Measurements from ENCODE around the gene CCDC91. TPM values are rescaled to one million over a fixed set of nuclear protein-coding genes. Genes with fewer than 3 reads are reported as not detected.

CCDC91 gene
- total RNA-seq, 1 experiment from 2014 or later = 15.7 TPM

DNA sequence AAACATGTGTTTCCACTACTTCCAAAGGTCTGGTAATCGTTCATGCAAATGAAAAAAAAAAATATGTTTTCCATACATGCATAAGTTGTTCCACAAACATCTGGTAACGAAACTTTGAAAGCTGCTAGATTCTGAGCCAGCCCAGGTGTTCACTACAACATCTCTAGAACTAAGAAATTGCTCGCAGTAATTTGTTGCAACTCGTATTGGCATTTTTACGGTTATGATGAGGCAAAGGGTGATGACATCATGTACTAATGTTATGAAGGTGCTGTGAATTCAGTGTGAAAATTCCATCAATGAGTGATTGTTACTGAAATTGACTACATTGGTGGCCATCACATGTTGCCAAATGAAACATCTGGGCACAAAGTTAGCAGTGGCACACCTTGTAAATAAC, 31.9 kb upstream of the CCDC91 start (continued):
- TF ChIP-seq, protein P1, sequence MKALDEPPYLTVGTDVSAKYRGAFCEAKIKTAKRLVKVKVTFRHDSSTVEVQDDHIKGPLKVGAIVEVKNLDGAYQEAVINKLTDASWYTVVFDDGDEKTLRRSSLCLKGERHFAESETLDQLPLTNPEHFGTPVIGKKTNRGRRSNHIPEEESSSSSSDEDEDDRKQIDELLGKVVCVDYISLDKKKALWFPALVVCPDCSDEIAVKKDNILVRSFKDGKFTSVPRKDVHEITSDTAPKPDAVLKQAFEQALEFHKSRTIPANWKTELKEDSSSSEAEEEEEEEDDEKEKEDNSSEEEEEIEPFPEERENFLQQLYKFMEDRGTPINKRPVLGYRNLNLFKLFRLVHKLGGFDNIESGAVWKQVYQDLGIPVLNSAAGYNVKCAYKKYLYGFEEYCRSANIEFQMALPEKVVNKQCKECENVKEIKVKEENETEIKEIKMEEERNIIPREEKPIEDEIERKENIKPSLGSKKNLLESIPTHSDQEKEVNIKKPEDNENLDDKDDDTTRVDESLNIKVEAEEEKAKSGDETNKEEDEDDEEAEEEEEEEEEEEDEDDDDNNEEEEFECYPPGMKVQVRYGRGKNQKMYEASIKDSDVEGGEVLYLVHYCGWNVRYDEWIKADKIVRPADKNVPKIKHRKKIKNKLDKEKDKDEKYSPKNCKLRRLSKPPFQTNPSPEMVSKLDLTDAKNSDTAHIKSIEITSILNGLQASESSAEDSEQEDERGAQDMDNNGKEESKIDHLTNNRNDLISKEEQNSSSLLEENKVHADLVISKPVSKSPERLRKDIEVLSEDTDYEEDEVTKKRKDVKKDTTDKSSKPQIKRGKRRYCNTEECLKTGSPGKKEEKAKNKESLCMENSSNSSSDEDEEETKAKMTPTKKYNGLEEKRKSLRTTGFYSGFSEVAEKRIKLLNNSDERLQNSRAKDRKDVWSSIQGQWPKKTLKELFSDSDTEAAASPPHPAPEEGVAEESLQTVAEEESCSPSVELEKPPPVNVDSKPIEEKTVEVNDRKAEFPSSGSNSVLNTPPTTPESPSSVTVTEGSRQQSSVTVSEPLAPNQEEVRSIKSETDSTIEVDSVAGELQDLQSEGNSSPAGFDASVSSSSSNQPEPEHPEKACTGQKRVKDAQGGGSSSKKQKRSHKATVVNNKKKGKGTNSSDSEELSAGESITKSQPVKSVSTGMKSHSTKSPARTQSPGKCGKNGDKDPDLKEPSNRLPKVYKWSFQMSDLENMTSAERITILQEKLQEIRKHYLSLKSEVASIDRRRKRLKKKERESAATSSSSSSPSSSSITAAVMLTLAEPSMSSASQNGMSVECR (CRISPR knock-in tag; IDR thresholded peaks at IDR 0.05; ENCODE audit: borderline replicate concordance) = no peak
- TF ChIP-seq TEAD1 (CRISPR knock-in tag; IDR thresholded peaks at IDR 0.05) (no peak), ZNF423 (CRISPR knock-in tag; IDR thresholded peaks at IDR 0.05) (no peak), NFATC4 (CRISPR knock-in tag; IDR thresholded peaks at IDR 0.05) (no peak), ZNF219 (CRISPR knock-in tag; IDR thresholded peaks at IDR 0.05; ENCODE audit: borderline replicate concordance) (no peak), GRHL2 (CRISPR knock-in tag; IDR thresholded peaks at IDR 0.05; ENCODE audit: insufficient replicate concordance, severe bottlenecking) (no peak), KAT7 (CRISPR knock-in tag; IDR thresholded peaks at IDR 0.05; ENCODE audit: borderline replicate concordance) (no peak), HMGA2 (CRISPR knock-in tag; IDR thresholded peaks at IDR 0.05) (no peak), MXD4 (CRISPR knock-in tag; IDR thresholded peaks at IDR 0.05; ENCODE audit: borderline replicate concordance) (no peak), ZNF121 (CRISPR knock-in tag; IDR thresholded peaks at IDR 0.05) (no peak)
- TF ChIP-seq, protein P2, sequence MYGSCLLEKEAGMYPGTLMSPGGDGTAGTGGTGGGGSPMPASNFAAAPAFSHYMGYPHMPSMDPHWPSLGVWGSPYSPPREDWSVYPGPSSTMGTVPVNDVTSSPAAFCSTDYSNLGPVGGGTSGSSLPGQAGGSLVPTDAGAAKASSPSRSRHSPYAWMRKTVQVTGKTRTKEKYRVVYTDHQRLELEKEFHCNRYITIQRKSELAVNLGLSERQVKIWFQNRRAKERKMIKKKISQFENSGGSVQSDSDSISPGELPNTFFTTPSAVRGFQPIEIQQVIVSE (CRISPR knock-in tag; IDR thresholded peaks at IDR 0.05; ENCODE audit: borderline replicate concordance) = no peak
- TF ChIP-seq, protein P3, sequence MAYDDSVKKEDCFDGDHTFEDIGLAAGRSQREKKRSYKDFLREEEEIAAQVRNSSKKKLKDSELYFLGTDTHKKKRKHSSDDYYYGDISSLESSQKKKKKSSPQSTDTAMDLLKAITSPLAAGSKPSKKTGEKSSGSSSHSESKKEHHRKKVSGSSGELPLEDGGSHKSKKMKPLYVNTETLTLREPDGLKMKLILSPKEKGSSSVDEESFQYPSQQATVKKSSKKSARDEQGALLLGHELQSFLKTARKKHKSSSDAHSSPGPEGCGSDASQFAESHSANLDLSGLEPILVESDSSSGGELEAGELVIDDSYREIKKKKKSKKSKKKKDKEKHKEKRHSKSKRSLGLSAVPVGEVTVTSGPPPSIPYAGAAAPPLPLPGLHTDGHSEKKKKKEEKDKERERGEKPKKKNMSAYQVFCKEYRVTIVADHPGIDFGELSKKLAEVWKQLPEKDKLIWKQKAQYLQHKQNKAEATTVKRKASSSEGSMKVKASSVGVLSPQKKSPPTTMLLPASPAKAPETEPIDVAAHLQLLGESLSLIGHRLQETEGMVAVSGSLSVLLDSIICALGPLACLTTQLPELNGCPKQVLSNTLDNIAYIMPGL (CRISPR knock-in tag; IDR thresholded peaks at IDR 0.05) = no peak
- TF ChIP-seq, protein P4, sequence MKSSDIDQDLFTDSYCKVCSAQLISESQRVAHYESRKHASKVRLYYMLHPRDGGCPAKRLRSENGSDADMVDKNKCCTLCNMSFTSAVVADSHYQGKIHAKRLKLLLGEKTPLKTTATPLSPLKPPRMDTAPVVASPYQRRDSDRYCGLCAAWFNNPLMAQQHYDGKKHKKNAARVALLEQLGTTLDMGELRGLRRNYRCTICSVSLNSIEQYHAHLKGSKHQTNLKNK (CRISPR knock-in tag; IDR thresholded peaks at IDR 0.05) = no peak
- TF ChIP-seq, protein P5, sequence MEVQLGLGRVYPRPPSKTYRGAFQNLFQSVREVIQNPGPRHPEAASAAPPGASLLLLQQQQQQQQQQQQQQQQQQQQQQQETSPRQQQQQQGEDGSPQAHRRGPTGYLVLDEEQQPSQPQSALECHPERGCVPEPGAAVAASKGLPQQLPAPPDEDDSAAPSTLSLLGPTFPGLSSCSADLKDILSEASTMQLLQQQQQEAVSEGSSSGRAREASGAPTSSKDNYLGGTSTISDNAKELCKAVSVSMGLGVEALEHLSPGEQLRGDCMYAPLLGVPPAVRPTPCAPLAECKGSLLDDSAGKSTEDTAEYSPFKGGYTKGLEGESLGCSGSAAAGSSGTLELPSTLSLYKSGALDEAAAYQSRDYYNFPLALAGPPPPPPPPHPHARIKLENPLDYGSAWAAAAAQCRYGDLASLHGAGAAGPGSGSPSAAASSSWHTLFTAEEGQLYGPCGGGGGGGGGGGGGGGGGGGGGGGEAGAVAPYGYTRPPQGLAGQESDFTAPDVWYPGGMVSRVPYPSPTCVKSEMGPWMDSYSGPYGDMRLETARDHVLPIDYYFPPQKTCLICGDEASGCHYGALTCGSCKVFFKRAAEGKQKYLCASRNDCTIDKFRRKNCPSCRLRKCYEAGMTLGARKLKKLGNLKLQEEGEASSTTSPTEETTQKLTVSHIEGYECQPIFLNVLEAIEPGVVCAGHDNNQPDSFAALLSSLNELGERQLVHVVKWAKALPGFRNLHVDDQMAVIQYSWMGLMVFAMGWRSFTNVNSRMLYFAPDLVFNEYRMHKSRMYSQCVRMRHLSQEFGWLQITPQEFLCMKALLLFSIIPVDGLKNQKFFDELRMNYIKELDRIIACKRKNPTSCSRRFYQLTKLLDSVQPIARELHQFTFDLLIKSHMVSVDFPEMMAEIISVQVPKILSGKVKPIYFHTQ (CRISPR knock-in tag; IDR thresholded peaks at IDR 0.05) = no peak

DNA sequence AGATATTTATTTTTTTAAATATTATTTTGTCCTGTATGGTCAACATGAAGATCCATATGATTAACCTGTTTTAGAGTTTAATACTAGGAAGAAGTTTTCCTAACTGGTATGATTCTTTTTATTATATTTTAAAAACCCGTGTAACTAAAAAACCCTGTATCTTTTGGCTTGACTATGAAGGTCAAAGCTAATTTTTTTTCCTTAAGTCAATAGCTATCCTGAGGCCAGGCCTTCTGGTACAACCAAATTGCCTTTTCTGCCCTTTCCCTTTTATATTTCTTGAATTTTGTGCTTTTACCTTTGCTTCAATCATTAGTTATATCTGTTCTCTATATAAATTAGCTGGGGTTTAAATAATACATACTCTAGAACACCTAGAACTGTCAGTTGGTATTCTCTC, 30.6 kb upstream of the CCDC91 start:
- POLR2A ChIA-PET = no interaction called here
- CTCF ChIA-PET = no interaction called here
- Mint-ChIP-seq H3K4me3 (no peak overlapping the region), H3K9me3 (no peaks in the 10 kb centered on the region), H3K36me3 (no peaks in the 10 kb centered on the region), H3K27me3 (ENCODE audit: low read depth) (no peaks in the 10 kb centered on the region), H3K27ac (no peak overlapping the region), H3K4me1 (peaks cover 7% of the 10 kb centered on the region; the same call in 1 of the 2 replicates)
- no peak for TF ChIP-seq ZNF671 (CRISPR knock-in tag; IDR thresholded peaks at IDR 0.05)
- TF ChIP-seq, protein P2 (CRISPR knock-in tag; IDR thresholded peaks at IDR 0.05; ENCODE audit: borderline replicate concordance) = no peak
- no peak for TF ChIP-seq KAT7 (CRISPR knock-in tag; IDR thresholded peaks at IDR 0.05; ENCODE audit: borderline replicate concordance)
- no peak for TF ChIP-seq NR1H2 (CRISPR knock-in tag; IDR thresholded peaks at IDR 0.05)
- TF ChIP-seq PRRX2 (CRISPR knock-in tag; IDR thresholded peaks at IDR 0.05) = no peak
- TF ChIP-seq ZNF138 (CRISPR knock-in tag; conservative IDR thresholded peaks at IDR 0.05) = no peak
- TF ChIP-seq FOXK1 (CRISPR knock-in tag; IDR thresholded peaks at IDR 0.05) = no peak
- no peak for TF ChIP-seq ATF1 (CRISPR knock-in tag; IDR thresholded peaks at IDR 0.05)
- TF ChIP-seq ZNF416 (CRISPR knock-in tag; IDR thresholded peaks at IDR 0.05) = no peak
- TF ChIP-seq, protein P6, sequence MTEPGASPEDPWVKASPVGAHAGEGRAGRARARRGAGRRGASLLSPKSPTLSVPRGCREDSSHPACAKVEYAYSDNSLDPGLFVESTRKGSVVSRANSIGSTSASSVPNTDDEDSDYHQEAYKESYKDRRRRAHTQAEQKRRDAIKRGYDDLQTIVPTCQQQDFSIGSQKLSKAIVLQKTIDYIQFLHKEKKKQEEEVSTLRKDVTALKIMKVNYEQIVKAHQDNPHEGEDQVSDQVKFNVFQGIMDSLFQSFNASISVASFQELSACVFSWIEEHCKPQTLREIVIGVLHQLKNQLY (CRISPR knock-in tag; IDR thresholded peaks at IDR 0.05) = no peak
- no peak for TF ChIP-seq CREB1 (CRISPR knock-in tag; IDR thresholded peaks at IDR 0.05)
- no peak for TF ChIP-seq ZNF219 (CRISPR knock-in tag; IDR thresholded peaks at IDR 0.05; ENCODE audit: borderline replicate concordance)
- ATAC-seq = no peak
- DNase-seq (ENCODE audit: low spot score) = no peak
